Activated CD4-positive, alpha-beta T cell treated with anti-CD3 and anti-CD28 coated beads for 24 hours (primary cell): ENCODE measurements around the gene TANGO2.
A peak's percentile ranks its signal among the peaks of the same experiment; 100 is the strongest.
"Not testable (repeated sequence)": the region's sequence is repeated elsewhere in the genome, so short reads cannot be mapped to it uniquely, and the experiment has no call there.

Experiments
- DNase-seq, 2 donors: peaks; one replicate each; pipeline ENCODE4 v3.0.0-alpha.2; 2020; ENCODE audit warnings: low read depth in 2 of 2

Gene TANGO2

GRCh38 chr22:20064545-20065262 lies 43.8 kb downstream of the TANGO2 start:
- DNase-seq: no peak

- DNase-seq: no peak
Measured at GRCh38 chr22:20065896-20066616, 45.1 kb downstream of the TANGO2 start.

GRCh38 chr22:20066617-20067383 lies 45.9 kb downstream of the TANGO2 start:
- no peak for DNase-seq

GRCh38 chr22:20067384-20067682 lies 46.4 kb downstream of the TANGO2 start:
- not testable (repeated sequence) for DNase-seq

GRCh38 chr22:20068640-20069039 lies 47.7 kb downstream of the TANGO2 start:
- no peak for DNase-seq

- DNase-seq: no peak
Measured at GRCh38 chr22:20069331-20070042, 48.6 kb downstream of the TANGO2 start.

- DNase-seq: no peak
Measured at GRCh38 chr22:20071524-20071972, 50.6 kb downstream of the TANGO2 start.

GRCh38 chr22:20076627-20077172 lies 55.8 kb downstream of the TANGO2 start:
- no peak for DNase-seq

- DNase-seq: peak; percentile 39 to 45
Measured at GRCh38 chr22:20079745-20080444, 59.0 kb downstream of the TANGO2 start, which contains the start of gene DGCR8. Gene DGCR8, plus strand, starts transcription at chr22:20080241. Its CDS starts 5,723 bp downstream, at chr22:20085964.

- peak; percentile 52 to 54 for DNase-seq
Measured at GRCh38 chr22:20080445-20080775, 59.5 kb downstream of the TANGO2 start.

GRCh38 chr22:20080776-20081654 lies 60.1 kb downstream of the TANGO2 start:
- no peak for DNase-seq

GRCh38 chr22:20083157-20083890 lies 62.4 kb downstream of the TANGO2 start:
- no peak for DNase-seq

- DNase-seq: no peak
Measured at GRCh38 chr22:20083891-20084546, 63.1 kb downstream of the TANGO2 start.

- DNase-seq: no peak
Measured at GRCh38 chr22:20084547-20085413, 63.9 kb downstream of the TANGO2 start.

- no peak for DNase-seq
Measured at GRCh38 chr22:20085651-20086050, 64.7 kb downstream of the TANGO2 start.

- no peak for DNase-seq
Measured at GRCh38 chr22:20086101-20086599, 65.2 kb downstream of the TANGO2 start.

GRCh38 chr22:20086763-20087162 lies 65.9 kb downstream of the TANGO2 start:
- no peak for DNase-seq
